ENCODE data around the gene CPNE6.
"Not testable (repeated sequence)": the region's sequence is repeated elsewhere in the genome, so short reads cannot be mapped to it uniquely, and the experiment has no call there.

CPNE6 gene

GRCh38 chr14:24103451-24103850 is 32.1 kb downstream of the CPNE6 start:
- no peaks in the 10 kb centered on the region for H3K9me3 ChIP-seq (ENCODE audit: control insufficient read depth in 1 of 2, low read length in 2 of 2)
- no peak overlapping the region for H3K27ac ChIP-seq (ENCODE audit: low read depth, low read length)
- peaks cover 49 to 56% of the 10 kb centered on the region in 2 donors for H3K36me3 ChIP-seq (ENCODE audit: control insufficient read depth in 1 of 2, insufficient read depth in 2 of 2, low read length in 2 of 2)
- peaks cover 3 to 12% of the 10 kb centered on the region in 2 donors for H3K4me1 ChIP-seq (ENCODE audit: control insufficient read depth in 1 of 2, insufficient read depth in 2 of 2, low read length in 2 of 2)
- no peak overlapping the region for H3K9ac ChIP-seq (ENCODE audit: low read depth in 1 of 2, low read length in 2 of 2)
- no peaks in the 10 kb centered on the region for H3K27me3 ChIP-seq (ENCODE audit: control insufficient read depth in 1 of 2, insufficient read depth in 2 of 2, low read length in 2 of 2)
- H3K4me3 ChIP-seq (ENCODE audit: low read depth in 1 of 2, low read length in 2 of 2): no peak overlapping the region

GRCh38 chr14:24105609-24106239 is 34.4 kb downstream of the CPNE6 start:
- H3K4me3 ChIP-seq (ENCODE audit: low read depth in 1 of 2, low read length in 2 of 2); H3K9ac ChIP-seq (ENCODE audit: low read depth in 1 of 2, low read length in 2 of 2); H3K27me3 ChIP-seq (ENCODE audit: control insufficient read depth in 1 of 2, insufficient read depth in 2 of 2, low read length in 2 of 2); H3K27ac ChIP-seq (ENCODE audit: low read depth, low read length); H3K9me3 ChIP-seq (ENCODE audit: control insufficient read depth in 1 of 2, low read length in 2 of 2): not testable (repeated sequence)
- peaks cover 29 to 36% of the 10 kb centered on the region in 2 donors for H3K36me3 ChIP-seq (ENCODE audit: control insufficient read depth in 1 of 2, insufficient read depth in 2 of 2, low read length in 2 of 2)
- peaks cover 17 to 18% of the 10 kb centered on the region in 2 donors for H3K4me1 ChIP-seq (ENCODE audit: control insufficient read depth in 1 of 2, insufficient read depth in 2 of 2, low read length in 2 of 2)

- H3K36me3 ChIP-seq (ENCODE audit: control insufficient read depth in 1 of 2, insufficient read depth in 2 of 2, low read length in 2 of 2): peaks cover 19 to 27% of the 10 kb centered on the region in 2 donors
- no peaks in the 10 kb centered on the region for H3K27me3 ChIP-seq (ENCODE audit: control insufficient read depth in 1 of 2, insufficient read depth in 2 of 2, low read length in 2 of 2)
- no peak overlapping the region for H3K27ac ChIP-seq (ENCODE audit: low read depth, low read length)
- H3K9me3 ChIP-seq (ENCODE audit: control insufficient read depth in 1 of 2, low read length in 2 of 2): no peaks in the 10 kb centered on the region
- H3K9ac ChIP-seq (ENCODE audit: low read depth in 1 of 2, low read length in 2 of 2): no peak overlapping the region
- H3K4me3 ChIP-seq (ENCODE audit: low read depth in 1 of 2, low read length in 2 of 2): no peak overlapping the region
- peaks cover 17 to 24% of the 10 kb centered on the region in 2 donors for H3K4me1 ChIP-seq (ENCODE audit: control insufficient read depth in 1 of 2, insufficient read depth in 2 of 2, low read length in 2 of 2)
Measured at GRCh38 chr14:24106672-24107271, 35.4 kb downstream of the CPNE6 start.

- H3K9me3 ChIP-seq (ENCODE audit: control insufficient read depth in 1 of 2, low read length in 2 of 2): no peaks in the 10 kb centered on the region
- H3K36me3 ChIP-seq (ENCODE audit: control insufficient read depth in 1 of 2, insufficient read depth in 2 of 2, low read length in 2 of 2): peaks cover 6 to 12% of the 10 kb centered on the region in 2 donors
- no peaks in the 10 kb centered on the region for H3K27me3 ChIP-seq (ENCODE audit: control insufficient read depth in 1 of 2, insufficient read depth in 2 of 2, low read length in 2 of 2)
- no peak overlapping the region for H3K27ac ChIP-seq (ENCODE audit: low read depth, low read length)
- H3K9ac ChIP-seq (ENCODE audit: low read depth in 1 of 2, low read length in 2 of 2): peak overlapping the region in 1 of 2 donors; percentile 8
- H3K4me1 ChIP-seq (ENCODE audit: control insufficient read depth in 1 of 2, insufficient read depth in 2 of 2, low read length in 2 of 2): peaks cover 17 to 24% of the 10 kb centered on the region in 2 donors
- H3K4me3 ChIP-seq (ENCODE audit: low read depth in 1 of 2, low read length in 2 of 2): no peak overlapping the region
Measured at GRCh38 chr14:24108336-24108874, 37.0 kb downstream of the CPNE6 start.

GRCh38 chr14:24110060-24110459 is 38.7 kb downstream of the CPNE6 start:
- no peaks in the 10 kb centered on the region for H3K36me3 ChIP-seq (ENCODE audit: control insufficient read depth in 1 of 2, insufficient read depth in 2 of 2, low read length in 2 of 2)
- H3K9me3 ChIP-seq (ENCODE audit: control insufficient read depth in 1 of 2, low read length in 2 of 2): no peaks in the 10 kb centered on the region
- no peaks in the 10 kb centered on the region for H3K27me3 ChIP-seq (ENCODE audit: control insufficient read depth in 1 of 2, insufficient read depth in 2 of 2, low read length in 2 of 2)
- no peak overlapping the region for H3K9ac ChIP-seq (ENCODE audit: low read depth in 1 of 2, low read length in 2 of 2)
- H3K4me3 ChIP-seq (ENCODE audit: low read depth in 1 of 2, low read length in 2 of 2): no peak overlapping the region
- H3K27ac ChIP-seq (ENCODE audit: low read depth, low read length): no peak overlapping the region
- H3K4me1 ChIP-seq (ENCODE audit: control insufficient read depth in 1 of 2, insufficient read depth in 2 of 2, low read length in 2 of 2): peaks cover 15 to 24% of the 10 kb centered on the region in 2 donors

GRCh38 chr14:24110523-24110922 is 39.2 kb downstream of the CPNE6 start:
- Histone ChIP-seq H3K4me3 (ENCODE audit: low read depth in 1 of 2, low read length in 2 of 2) (no peak overlapping the region), H3K27me3 (ENCODE audit: control insufficient read depth in 1 of 2, insufficient read depth in 2 of 2, low read length in 2 of 2) (no peaks in the 10 kb centered on the region), H3K27ac (ENCODE audit: low read depth, low read length) (no peak overlapping the region), H3K4me1 (ENCODE audit: control insufficient read depth in 1 of 2, insufficient read depth in 2 of 2, low read length in 2 of 2) (peaks cover 17 to 24% of the 10 kb centered on the region in 2 donors), H3K9me3 (ENCODE audit: control insufficient read depth in 1 of 2, low read length in 2 of 2) (no peaks in the 10 kb centered on the region), H3K36me3 (ENCODE audit: control insufficient read depth in 1 of 2, insufficient read depth in 2 of 2, low read length in 2 of 2) (no peaks in the 10 kb centered on the region), H3K9ac (ENCODE audit: low read depth in 1 of 2, low read length in 2 of 2) (no peak overlapping the region)

GRCh38 chr14:24113379-24113800 is 42.0 kb downstream of the CPNE6 start:
- Histone ChIP-seq H3K9ac (ENCODE audit: low read depth in 1 of 2, low read length in 2 of 2) (peak overlapping the region; percentile 88 to 99), H3K27me3 (ENCODE audit: control insufficient read depth in 1 of 2, insufficient read depth in 2 of 2, low read length in 2 of 2) (no peaks in the 10 kb centered on the region), H3K36me3 (ENCODE audit: control insufficient read depth in 1 of 2, insufficient read depth in 2 of 2, low read length in 2 of 2) (peaks cover 8 to 17% of the 10 kb centered on the region in 2 donors), H3K27ac (ENCODE audit: low read depth, low read length) (peak overlapping the region; percentile 100), H3K4me3 (ENCODE audit: low read depth in 1 of 2, low read length in 2 of 2) (peak overlapping the region; percentile 84 to 95), H3K9me3 (ENCODE audit: control insufficient read depth in 1 of 2, low read length in 2 of 2) (no peaks in the 10 kb centered on the region), H3K4me1 (ENCODE audit: control insufficient read depth in 1 of 2, insufficient read depth in 2 of 2, low read length in 2 of 2) (peaks cover 33 to 35% of the 10 kb centered on the region in 2 donors)

GRCh38 chr14:24113801-24114531 is 42.6 kb downstream of the CPNE6 start:
- Histone ChIP-seq H3K27ac (ENCODE audit: low read depth, low read length) (peak overlapping the region; percentile 100), H3K9me3 (ENCODE audit: control insufficient read depth in 1 of 2, low read length in 2 of 2) (no peaks in the 10 kb centered on the region), H3K9ac (ENCODE audit: low read depth in 1 of 2, low read length in 2 of 2) (peak overlapping the region; percentile 88 to 99), H3K4me3 (ENCODE audit: low read depth in 1 of 2, low read length in 2 of 2) (peak overlapping the region; percentile 84 to 95), H3K27me3 (ENCODE audit: control insufficient read depth in 1 of 2, insufficient read depth in 2 of 2, low read length in 2 of 2) (no peaks in the 10 kb centered on the region), H3K36me3 (ENCODE audit: control insufficient read depth in 1 of 2, insufficient read depth in 2 of 2, low read length in 2 of 2) (peaks cover 14 to 22% of the 10 kb centered on the region in 2 donors), H3K4me1 (ENCODE audit: control insufficient read depth in 1 of 2, insufficient read depth in 2 of 2, low read length in 2 of 2) (peaks cover 28 to 32% of the 10 kb centered on the region in 2 donors)

- peak within 1 kb of the TSS; percentile 84 to 95 for H3K4me3 ChIP-seq (ENCODE audit: low read depth in 1 of 2, low read length in 2 of 2)
- H3K9me3 ChIP-seq (ENCODE audit: control insufficient read depth in 1 of 2, low read length in 2 of 2): no peaks in the 10 kb centered on the region
- peak within 1 kb of the TSS; percentile 88 to 99 for H3K9ac ChIP-seq (ENCODE audit: low read depth in 1 of 2, low read length in 2 of 2)
- peaks cover 22 to 31% of the 10 kb centered on the region in 2 donors for H3K36me3 ChIP-seq (ENCODE audit: control insufficient read depth in 1 of 2, insufficient read depth in 2 of 2, low read length in 2 of 2)
- H3K27ac ChIP-seq (ENCODE audit: low read depth, low read length): peak within 1 kb of the TSS; percentile 100
- peaks cover 25 to 29% of the 10 kb centered on the region in 2 donors for H3K4me1 ChIP-seq (ENCODE audit: control insufficient read depth in 1 of 2, insufficient read depth in 2 of 2, low read length in 2 of 2)
- no peaks in the 10 kb centered on the region for H3K27me3 ChIP-seq (ENCODE audit: control insufficient read depth in 1 of 2, insufficient read depth in 2 of 2, low read length in 2 of 2)
Measured at GRCh38 chr14:24114532-24115421, 43.4 kb downstream of the CPNE6 start, which contains the start of the genes DCAF11 and NRL. Gene DCAF11 (plus strand): TSS chr14:24114777. CDS start chr14:24115595, 818 bp downstream. Gene NRL (minus strand): TSS chr14:24114949. CDS start chr14:24082848, 32,101 bp downstream.

All from duodenal mucosa (tissue), 2 donors.